Stimulated activated CD8-positive, alpha-beta memory T cell treated with anti-CD3 and anti-CD28 coated beads, Interleukin-12 subunit alpha, Interleukin-12 subunit beta, amount 100 ng/mL, for 4 hours (primary cell): ENCODE results near the gene GCC2.
"Not testable (repeated sequence)": the region's sequence is repeated elsewhere in the genome, so short reads cannot be mapped to it uniquely, and the experiment has no call there.

Source experiments
- DNase-seq: peaks from one replicate; pipeline ENCODE4 v3.0.0-alpha.2; 2020; ENCODE audit warnings: low read depth

Gene GCC2

GRCh38 chr2:108525258-108525657, 76.3 kb downstream of the GCC2 start:
- not testable (repeated sequence) for DNase-seq

GRCh38 chr2:108531674-108532055, 82.7 kb downstream of the GCC2 start:
- DNase-seq: no peak

- peak; percentile 75 for DNase-seq
Measured at GRCh38 chr2:108533832-108534583, 85.0 kb downstream of the GCC2 start, which contains the start of gene LIMS1. Gene LIMS1 (plus strand): TSS chr2:108534470. CDS start chr2:108534563, 93 bp downstream.

GRCh38 chr2:108534584-108535356, 85.8 kb downstream of the GCC2 start:
- DNase-seq: peak; percentile 22

GRCh38 chr2:108535357-108535631, 86.3 kb downstream of the GCC2 start:
- DNase-seq: no peak

- no peak for DNase-seq
Measured at GRCh38 chr2:108536133-108536780, 87.3 kb downstream of the GCC2 start.

GRCh38 chr2:108536911-108537310, 87.9 kb downstream of the GCC2 start:
- no peak for DNase-seq

GRCh38 chr2:108538000-108538625, 89.1 kb downstream of the GCC2 start:
- no peak for DNase-seq

- no peak for DNase-seq
Measured at GRCh38 chr2:108541451-108541850, 92.4 kb downstream of the GCC2 start.

GRCh38 chr2:108542071-108542470, 93.1 kb downstream of the GCC2 start:
- no peak for DNase-seq

- DNase-seq: no peak
Measured at GRCh38 chr2:108547606-108548005, 98.6 kb downstream of the GCC2 start.

- DNase-seq: no peak
Measured at GRCh38 chr2:108548208-108549003, 99.4 kb downstream of the GCC2 start.

GRCh38 chr2:108552566-108552965, 103.6 kb downstream of the GCC2 start:
- DNase-seq: no peak

- DNase-seq: no peak
Measured at GRCh38 chr2:108553209-108553919, 104.4 kb downstream of the GCC2 start.

GRCh38 chr2:108554528-108554927, 105.5 kb downstream of the GCC2 start:
- no peak for DNase-seq

GRCh38 chr2:108555572-108555971, 106.6 kb downstream of the GCC2 start:
- no peak for DNase-seq

GRCh38 chr2:108556581-108556980, 107.6 kb downstream of the GCC2 start:
- not testable (repeated sequence) for DNase-seq
